HCT116 (cell line): Measurements from ENCODE around the gene CD109. TPM values are rescaled to one million over a fixed set of nuclear protein-coding genes. Genes with fewer than 3 reads are reported as not detected.

ENCODE experiments used
- ATAC-seq: fragments of 200-7000 bp; cut with Tn5 transposase; 2 replicates; pipeline ENCODE4 v1.9.1; 2020; ENCODE audit warnings: mild to moderate bottlenecking, moderate library complexity
- Bru-seq: library from RNA; stranded (reverse); fragments of 400-500 nt; gene quantifications from one replicate; lab custom pipeline; 2021; lab: Mats Ljungman, UMichigan
- BruChase-seq, 2 experiments: library from RNA; stranded (reverse); fragments of 400-500 nt; gene quantifications; one replicate each; lab custom pipeline; 2021; lab: Mats Ljungman, UMichigan
- BruUV-seq: library from RNA; stranded (reverse); fragments of 400-500 nt; replicated peaks from 2 replicates; lab custom pipeline; 2021; lab: Mats Ljungman, UMichigan
- CTCF ChIA-PET: fragments of 300-600 bp; sonication (Branson Sonifier 250); formaldehyde crosslinking; loops from one replicate; lab custom pipeline; 2021; ENCODE audit warnings: antibody characterized with exemption; lab: Charles Lee
- POLR2A ChIA-PET: fragments of 300-600, 350-600 bp; sonication (Branson Sonifier 250); formaldehyde crosslinking; loops from one replicate; lab custom pipeline; 2021; ENCODE audit warnings: antibody characterized with exemption; lab: Charles Lee
- RAD21 ChIA-PET, 2 experiments: fragments of 300-600 bp; sonication (Branson Sonifier 250); formaldehyde crosslinking; loops; one replicate each; lab custom pipeline; 2023; ENCODE audit warnings: low total read pairs in 2 of 2; ENCODE audit not compliant: uncharacterized antibody in 2 of 2, unreplicated experiment in 2 of 2, low non-redundant PET in 1 of 2; lab: Charles Lee
- DNase-seq: peaks from one replicate; pipeline ENCODE4 v3.0.0-alpha.2; 2010; ENCODE audit warnings: low read depth, low spot score
- H2AFZ ChIP-seq: fragments of 200-600 bp; shearing (Covaris generic), sonication (generic); 2 replicates; pipeline ENCODE4 v1.6.1; 2017; ENCODE audit warnings: low read depth, mixed run types, mixed read lengths, antibody characterized with exemption, low read length; ENCODE audit not compliant: poor library complexity, severe bottlenecking
- H3K27ac ChIP-seq: 2 replicates; pipeline ENCODE4 v1.5.1; 2012; ENCODE audit warnings: low read depth, low read length
- H3K27me3 ChIP-seq: fragments of 200-600 bp; sonication (generic); 2 replicates; pipeline ENCODE4 v1.6.1; 2016; ENCODE audit warnings: mixed run types, low read length, mixed read lengths; ENCODE audit not compliant: insufficient read depth
- H3K36me3 ChIP-seq, 2 experiments: fragments of 200-500 bp in 1 of 2; fragments of 200-600 bp in 1 of 2; sonication (Bioruptor generic) in 1 of 2; sonication (generic) in 1 of 2; 2 replicates each; pipeline versions ENCODE4 v1.5.1 to v1.6.1; 2014 to 2016; ENCODE audit warnings: low read length in 2 of 2, inconsistent platforms in 1 of 2, mixed read lengths in 1 of 2, mixed run types in 1 of 2; ENCODE audit not compliant: insufficient read depth in 2 of 2, control insufficient read depth in 1 of 2
- H3K4me1 ChIP-seq, 2 experiments: fragments of 200-600 bp in 1 of 2; sonication (generic) in 1 of 2; 2 replicates each; pipeline versions ENCODE4 v1.5.1 to v1.6.1; 2012 to 2017; ENCODE audit warnings: low read length in 2 of 2, inconsistent platforms in 1 of 2, mild to moderate bottlenecking in 1 of 2, mixed read lengths in 1 of 2, mixed run types in 1 of 2, moderate library complexity in 1 of 2; ENCODE audit not compliant: insufficient read depth in 2 of 2, control insufficient read depth in 1 of 2
- H3K4me2 ChIP-seq: fragments of 200-600 bp; sonication (generic); 2 replicates; pipeline ENCODE4 v1.6.1; 2017; ENCODE audit warnings: mixed run types, low read length, mixed read lengths
- H3K4me3 ChIP-seq, 2 experiments: fragments of 200-600 bp in 1 of 2; sonication (generic) in 1 of 2; replicated peaks in 1 of 2; 2 replicates each; pipeline ENCODE4 v1.5.1; 2011 to 2016; ENCODE audit warnings: low read length in 2 of 2, control low read depth in 1 of 2, low read depth in 1 of 2, mild to moderate bottlenecking in 1 of 2, mixed read lengths in 1 of 2, mixed run types in 1 of 2
- H3K79me2 ChIP-seq: fragments of 200-600 bp; sonication (generic); 2 replicates; pipeline ENCODE4 v1.6.1; 2017; ENCODE audit warnings: mild to moderate bottlenecking, mixed run types, low read length, moderate library complexity, mixed read lengths; ENCODE audit not compliant: insufficient read depth
- H3K9ac ChIP-seq: fragments of 200-600 bp; sonication (generic); 2 replicates; pipeline ENCODE4 v1.6.1; 2016; ENCODE audit warnings: low read length, mixed read lengths
- H3K9me2 ChIP-seq: fragments of 200-600 bp; sonication (generic), shearing (Covaris generic); 2 replicates; pipeline ENCODE4 v1.6.1; 2017; ENCODE audit warnings: mixed run types, mild to moderate bottlenecking, moderate library complexity; ENCODE audit not compliant: insufficient read depth
- H3K9me3 ChIP-seq, 2 experiments: fragments of 200-500 bp in 1 of 2; fragments of 200-600 bp in 1 of 2; sonication (Bioruptor generic) in 1 of 2; sonication (generic) in 1 of 2; 2 replicates each; pipeline ENCODE4 v1.6.1; 2014 to 2017; ENCODE audit warnings: low read length in 2 of 2, mixed read lengths in 2 of 2, inconsistent platforms in 1 of 2, low read depth in 1 of 2, mild to moderate bottlenecking in 1 of 2, mixed run types in 1 of 2, moderate library complexity in 1 of 2; ENCODE audit not compliant: control insufficient read depth in 1 of 2, insufficient read depth in 1 of 2
- H4K20me1 ChIP-seq: fragments of 200-600 bp; sonication (generic), shearing (Covaris generic); 2 replicates; pipeline ENCODE4 v1.6.1; 2017; ENCODE audit warnings: mixed run types, mild to moderate bottlenecking, moderate library complexity; ENCODE audit not compliant: insufficient read depth
- CBX3 ChIP-seq: IDR thresholded peaks from 2 replicates; pipeline ENCODE4 v1.6.1; 2012; ENCODE audit warnings: low read depth
- CEBPB ChIP-seq: IDR thresholded peaks from 2 replicates; pipeline ENCODE4 v1.6.1; 2012; ENCODE audit warnings: low read depth
- EGR1 ChIP-seq: IDR thresholded peaks from 2 replicates; pipeline ENCODE4 v1.6.1; 2012; ENCODE audit warnings: low read depth
- EZH2phosphoT487 ChIP-seq: fragments of 200-600 bp; IDR thresholded peaks from 2 replicates; pipeline ENCODE4 v1.6.1; 2018; ENCODE audit warnings: antibody characterized with exemption, borderline replicate concordance
- FOSL1 ChIP-seq: IDR thresholded peaks from 2 replicates; pipeline ENCODE4 v1.6.1; 2012; ENCODE audit warnings: low read depth
- JUND ChIP-seq: IDR thresholded peaks from 2 replicates; pipeline ENCODE4 v1.6.1; 2012
- POLR2AphosphoS5 ChIP-seq: IDR thresholded peaks from 2 replicates; pipeline ENCODE4 v1.6.1; 2011; ENCODE audit warnings: mild to moderate bottlenecking, low read depth, low read length, moderate library complexity
- RAD21 ChIP-seq: IDR thresholded peaks from 2 replicates; pipeline ENCODE4 v1.6.1; 2012; ENCODE audit warnings: low read depth, mild to moderate bottlenecking
- SIN3A ChIP-seq: IDR thresholded peaks from 2 replicates; pipeline ENCODE4 v1.6.1; 2012; ENCODE audit warnings: low read depth
- SRF ChIP-seq: IDR thresholded peaks from 2 replicates; pipeline ENCODE4 v1.6.1; 2012; ENCODE audit warnings: low read depth
- TCF7L2 ChIP-seq: IDR thresholded peaks from 2 replicates; pipeline ENCODE4 v1.7.0; 2011; ENCODE audit warnings: borderline replicate concordance, inconsistent platforms; ENCODE audit not compliant: insufficient read depth, insufficient read length; ENCODE audit errors: extremely low read depth
- YY1 ChIP-seq: IDR thresholded peaks from 2 replicates; pipeline ENCODE4 v1.6.1; 2011; ENCODE audit warnings: low read length, low read depth, moderate library complexity, mild to moderate bottlenecking; ENCODE audit not compliant: insufficient replicate concordance; ENCODE audit errors: extremely low read depth
- ZFX ChIP-seq: fragments of 450-650 bp; IDR thresholded peaks from 2 replicates; pipeline ENCODE4 v1.6.1; 2017
- ZNF274 ChIP-seq: fragments of 200-500 bp; sonication (Bioruptor generic); IDR thresholded peaks from 2 replicates; pipeline ENCODE4 v1.6.1; 2014; ENCODE audit warnings: mild to moderate bottlenecking, low read depth, low read length, inconsistent platforms
- intact Hi-C: fragments of 100-400 bp; cut with micrococcal nuclease; formaldehyde crosslinking; loops from 2 replicates; pipeline ENCODE4 v1.10.0; 2022
- long read RNA-seq: library from polyadenylated mRNA; unstranded; transcript quantifications from one replicate; pipeline ENCODE4 v2.0.0, GENCODE V29; 2021; ENCODE audit not compliant: unreplicated experiment
- polyA plus RNA-seq: library from polyadenylated mRNA; unstranded; fragments of >200 nt; gene quantifications from 2 replicates; pipeline ENCODE4 v1.2.1, GENCODE V29; 2012; ENCODE audit warnings: missing spikeins
- total RNA-seq: library from RNA; stranded (reverse); gene quantifications from one replicate; pipeline ENCODE4 v1.2.1, GENCODE V29; 2021; ENCODE audit not compliant: unreplicated experiment
- TF ChIP-seq, protein P1 (sequence below): IDR thresholded peaks from 2 replicates; pipeline ENCODE4 v1.6.1; 2012; ENCODE audit warnings: low read depth
- TF ChIP-seq, protein P2 (sequence below): IDR thresholded peaks from 2 replicates; pipeline ENCODE4 v1.6.1; 2011; ENCODE audit warnings: mild to moderate bottlenecking, low read length, moderate library complexity; ENCODE audit not compliant: insufficient replicate concordance; ENCODE audit errors: extremely low read depth
- TF ChIP-seq, protein P3 (sequence below): IDR thresholded peaks from 2 replicates; pipeline ENCODE4 v1.6.1; 2012
- TF ChIP-seq, protein P4 (sequence below): IDR thresholded peaks from 2 replicates; pipeline ENCODE4 v1.6.1; 2012

The CD109 gene
- total RNA-seq (42.1 TPM), Bru-seq, nascent RNA (percentile 76 among the genes with signal in this experiment), BruChase-seq, experiment 1, labeled RNA remaining after a 6-hour chase (percentile 84 among the genes with signal in this experiment), BruChase-seq, experiment 2, labeled RNA remaining after a 2-hour chase (percentile 79 among the genes with signal in this experiment)
- polyA plus RNA-seq = 7.5 and 10.2 TPM in 2 replicates
- long read RNA-seq, full-length matches to known transcripts = 12 of 57 reads
- long read RNA-seq, partial matches to known transcripts = 10 of 57 reads
- long read RNA-seq, other reads (novel, unspliced or antisense) = 35 of 57 reads

DNA sequence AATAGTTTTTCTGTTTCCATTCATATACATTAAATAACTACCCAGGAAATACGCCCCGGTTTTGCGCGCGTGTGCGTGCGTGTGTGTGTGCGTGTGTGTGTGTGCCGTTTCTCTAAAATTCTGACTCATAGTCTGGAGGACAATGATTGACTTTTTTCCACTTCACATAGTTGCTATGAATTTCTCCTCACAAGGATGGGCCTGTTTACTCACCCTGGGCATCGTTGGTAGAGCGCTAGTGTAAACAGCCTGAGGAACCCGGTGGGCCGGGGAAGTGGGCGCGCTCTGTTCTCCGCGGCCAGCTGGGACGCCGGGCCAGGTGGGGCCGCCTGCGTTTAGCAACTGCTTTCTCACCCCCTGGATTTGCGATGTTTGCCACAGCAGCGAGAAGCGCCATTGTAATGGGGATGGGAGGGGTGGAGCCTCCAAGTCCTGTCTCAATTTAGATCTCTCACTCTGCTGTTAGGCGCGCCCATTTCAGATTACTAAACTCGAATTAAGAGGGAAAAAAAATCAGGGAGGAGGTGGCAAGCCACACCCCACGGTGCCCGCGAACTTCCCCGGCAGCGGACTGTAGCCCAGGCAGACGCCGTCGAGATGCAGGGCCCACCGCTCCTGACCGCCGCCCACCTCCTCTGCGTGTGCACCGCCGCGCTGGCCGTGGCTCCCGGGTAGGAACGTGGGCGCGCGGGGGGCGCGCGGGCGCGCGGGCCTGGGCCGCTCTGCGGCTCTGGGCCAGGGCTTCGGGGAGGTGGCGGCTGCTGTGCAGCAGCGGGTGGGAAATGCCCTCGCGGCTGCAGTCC lies at the start of gene CD109:
CD109 (plus strand) TSS at position 585 of the 803 bp plus-strand sequence; CDS start at position 598, 13 bp downstream.
- H3K9me3 ChIP-seq = peaks cover 0 to 5% of the 10 kb centered on the region in 2 experiments; a peak in 1 of 4 replicates
- ChIA-PET CTCF (no interaction called here), POLR2A (no interaction called here), RAD21 (no interaction called here)
- intact Hi-C loops = no loop called here
- peak; percentile 68 for ATAC-seq
- no peaks in the 10 kb centered on the region for H3K27me3 ChIP-seq
- peaks cover 37 to 48% of the 10 kb centered on the region in 2 experiments for H3K4me1 ChIP-seq
- DNase-seq = peak; percentile 78
- TF ChIP-seq POLR2AphosphoS5 (no peak; the same call in none of the 2 replicates), FOSL1 (peak; percentile 82), YY1 (no peak), CEBPB (no peak), EZH2phosphoT487 (no peak), ZNF274 (no peak), SIN3A (peak; percentile 58; the same call in 1 of the 2 replicates), RAD21 (no peak), JUND (peak; percentile 56), SRF (no peak), EGR1 (no peak), ZFX (peak; percentile 81), CBX3 (peak; percentile 43; the same call in 1 of the 2 replicates), TCF7L2 (no peak)
- TF ChIP-seq, protein P1, sequence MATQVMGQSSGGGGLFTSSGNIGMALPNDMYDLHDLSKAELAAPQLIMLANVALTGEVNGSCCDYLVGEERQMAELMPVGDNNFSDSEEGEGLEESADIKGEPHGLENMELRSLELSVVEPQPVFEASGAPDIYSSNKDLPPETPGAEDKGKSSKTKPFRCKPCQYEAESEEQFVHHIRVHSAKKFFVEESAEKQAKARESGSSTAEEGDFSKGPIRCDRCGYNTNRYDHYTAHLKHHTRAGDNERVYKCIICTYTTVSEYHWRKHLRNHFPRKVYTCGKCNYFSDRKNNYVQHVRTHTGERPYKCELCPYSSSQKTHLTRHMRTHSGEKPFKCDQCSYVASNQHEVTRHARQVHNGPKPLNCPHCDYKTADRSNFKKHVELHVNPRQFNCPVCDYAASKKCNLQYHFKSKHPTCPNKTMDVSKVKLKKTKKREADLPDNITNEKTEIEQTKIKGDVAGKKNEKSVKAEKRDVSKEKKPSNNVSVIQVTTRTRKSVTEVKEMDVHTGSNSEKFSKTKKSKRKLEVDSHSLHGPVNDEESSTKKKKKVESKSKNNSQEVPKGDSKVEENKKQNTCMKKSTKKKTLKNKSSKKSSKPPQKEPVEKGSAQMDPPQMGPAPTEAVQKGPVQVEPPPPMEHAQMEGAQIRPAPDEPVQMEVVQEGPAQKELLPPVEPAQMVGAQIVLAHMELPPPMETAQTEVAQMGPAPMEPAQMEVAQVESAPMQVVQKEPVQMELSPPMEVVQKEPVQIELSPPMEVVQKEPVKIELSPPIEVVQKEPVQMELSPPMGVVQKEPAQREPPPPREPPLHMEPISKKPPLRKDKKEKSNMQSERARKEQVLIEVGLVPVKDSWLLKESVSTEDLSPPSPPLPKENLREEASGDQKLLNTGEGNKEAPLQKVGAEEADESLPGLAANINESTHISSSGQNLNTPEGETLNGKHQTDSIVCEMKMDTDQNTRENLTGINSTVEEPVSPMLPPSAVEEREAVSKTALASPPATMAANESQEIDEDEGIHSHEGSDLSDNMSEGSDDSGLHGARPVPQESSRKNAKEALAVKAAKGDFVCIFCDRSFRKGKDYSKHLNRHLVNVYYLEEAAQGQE = no peak
- TF ChIP-seq, protein P2, sequence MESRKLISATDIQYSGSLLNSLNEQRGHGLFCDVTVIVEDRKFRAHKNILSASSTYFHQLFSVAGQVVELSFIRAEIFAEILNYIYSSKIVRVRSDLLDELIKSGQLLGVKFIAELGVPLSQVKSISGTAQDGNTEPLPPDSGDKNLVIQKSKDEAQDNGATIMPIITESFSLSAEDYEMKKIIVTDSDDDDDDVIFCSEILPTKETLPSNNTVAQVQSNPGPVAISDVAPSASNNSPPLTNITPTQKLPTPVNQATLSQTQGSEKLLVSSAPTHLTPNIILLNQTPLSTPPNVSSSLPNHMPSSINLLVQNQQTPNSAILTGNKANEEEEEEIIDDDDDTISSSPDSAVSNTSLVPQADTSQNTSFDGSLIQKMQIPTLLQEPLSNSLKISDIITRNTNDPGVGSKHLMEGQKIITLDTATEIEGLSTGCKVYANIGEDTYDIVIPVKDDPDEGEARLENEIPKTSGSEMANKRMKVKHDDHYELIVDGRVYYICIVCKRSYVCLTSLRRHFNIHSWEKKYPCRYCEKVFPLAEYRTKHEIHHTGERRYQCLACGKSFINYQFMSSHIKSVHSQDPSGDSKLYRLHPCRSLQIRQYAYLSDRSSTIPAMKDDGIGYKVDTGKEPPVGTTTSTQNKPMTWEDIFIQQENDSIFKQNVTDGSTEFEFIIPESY = no peak
- TF ChIP-seq, protein P3, sequence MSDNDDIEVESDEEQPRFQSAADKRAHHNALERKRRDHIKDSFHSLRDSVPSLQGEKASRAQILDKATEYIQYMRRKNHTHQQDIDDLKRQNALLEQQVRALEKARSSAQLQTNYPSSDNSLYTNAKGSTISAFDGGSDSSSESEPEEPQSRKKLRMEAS = peak; percentile 8; the same call in 1 of the 2 replicates
- TF ChIP-seq, protein P4, sequence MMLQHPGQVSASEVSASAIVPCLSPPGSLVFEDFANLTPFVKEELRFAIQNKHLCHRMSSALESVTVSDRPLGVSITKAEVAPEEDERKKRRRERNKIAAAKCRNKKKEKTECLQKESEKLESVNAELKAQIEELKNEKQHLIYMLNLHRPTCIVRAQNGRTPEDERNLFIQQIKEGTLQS = no peak
- H3K4me3 ChIP-seq = peak within 1 kb of the TSS; percentile 55 to 67
- peak within 1 kb of the TSS; percentile 68 for H2AFZ ChIP-seq
- H3K79me2 ChIP-seq = peaks cover 12% of the 10 kb centered on the region
- H3K27ac ChIP-seq = peak within 1 kb of the TSS; percentile 93
- no peaks in the 10 kb centered on the region for H3K9me2 ChIP-seq
- no TSS peak for BruUV-seq
- no peaks in the 10 kb centered on the region for H4K20me1 ChIP-seq
- H3K36me3 ChIP-seq = no peaks in the 10 kb centered on the region; a peak in 1 of 4 replicates
- H3K9ac ChIP-seq = peak within 1 kb of the TSS; percentile 85
- peak within 1 kb of the TSS; percentile 76 for H3K4me2 ChIP-seq
